ENCODE measurements around the gene ARAP2. TPM values are rescaled to one million over a fixed set of nuclear protein-coding genes. Genes with fewer than 3 reads are reported as not detected.

The ARAP2 gene
- total RNA-seq, 4 donors from 2014 or later = 7.5 to 21.0 (median 7.9) TPM

- H3K4me3 ChIP-seq = no peak overlapping the region
- no peaks in the 10 kb centered on the region for H3K36me3 ChIP-seq
- H3K4me1 ChIP-seq = no peaks in the 10 kb centered on the region
- TF ChIP-seq POLR2A (IDR thresholded peaks at IDR 0.05; ENCODE audit: low read depth) (no peak), POLR2AphosphoS5 (IDR thresholded peaks at IDR 0.05) (no peak), EP300 (IDR thresholded peaks at IDR 0.05) (no peak), CTCF (IDR thresholded peaks at IDR 0.05) (no peak)
- no peak overlapping the region for H3K27ac ChIP-seq (replicated peaks in 1 of 4)
- intact Hi-C loops (cut with DNase I) = no loop called here
- peaks cover 0 to 5% (median 0%) of the 10 kb centered on the region in 4 donors for H3K27me3 ChIP-seq
- DNase-seq (ENCODE audit: extremely low spot score) = no peak
- no peaks in the 10 kb centered on the region for H3K9me3 ChIP-seq
Measured at GRCh38 chr4:36282503-36283030, 38.3 kb upstream of the ARAP2 start.

- 86% methylated on average over 5 of the region's 5 CpGs for WGBS
- intact Hi-C loops (cut with DNase I) = no loop called here
- H3K36me3 ChIP-seq = no peaks in the 10 kb centered on the region
- H3K9me3 ChIP-seq = no peaks in the 10 kb centered on the region
- H3K27me3 ChIP-seq = peaks cover 0 to 5% (median 0%) of the 10 kb centered on the region in 4 donors
- H3K4me3 ChIP-seq = no peak within 1 kb of the TSS
- no peak for TF ChIP-seq POLR2A (IDR thresholded peaks at IDR 0.05; ENCODE audit: low read depth)
- no peak for TF ChIP-seq CTCF (IDR thresholded peaks at IDR 0.05)
- TF ChIP-seq POLR2AphosphoS5 (IDR thresholded peaks at IDR 0.05) = no peak
- TF ChIP-seq EP300 (IDR thresholded peaks at IDR 0.05) = no peak
- no peaks in the 10 kb centered on the region for H3K4me1 ChIP-seq
- no peak within 1 kb of the TSS for H3K27ac ChIP-seq (replicated peaks in 1 of 4)
- DNase-seq (ENCODE audit: extremely low spot score) = no peak
Measured at GRCh38 chr4:36281384-36282106, 37.2 kb upstream of the ARAP2 start, which contains the start of gene DTHD1. DTHD1 (plus strand) TSS chr4:36281616; CDS start chr4:36281759, 143 bp downstream.

GRCh38 chr4:36280555-36280954 lies 36.2 kb upstream of the ARAP2 start:
- 56% methylated on average over 4 of the region's 4 CpGs for WGBS
- intact Hi-C loops (cut with DNase I) = no loop called here
- H3K36me3 ChIP-seq = no peaks in the 10 kb centered on the region
- no peak overlapping the region for H3K27ac ChIP-seq (replicated peaks in 1 of 4)
- no peaks in the 10 kb centered on the region for H3K4me1 ChIP-seq
- no peak for TF ChIP-seq EP300 (IDR thresholded peaks at IDR 0.05)
- no peak for TF ChIP-seq POLR2AphosphoS5 (IDR thresholded peaks at IDR 0.05)
- no peak for TF ChIP-seq CTCF (IDR thresholded peaks at IDR 0.05)
- no peak for TF ChIP-seq POLR2A (IDR thresholded peaks at IDR 0.05; ENCODE audit: low read depth)
- peaks cover 0 to 5% (median 0%) of the 10 kb centered on the region in 4 donors for H3K27me3 ChIP-seq
- H3K4me3 ChIP-seq = no peak overlapping the region
- H3K9me3 ChIP-seq = no peaks in the 10 kb centered on the region
- DNase-seq (ENCODE audit: extremely low spot score) = no peak

GRCh38 chr4:36278789-36279188 lies 34.5 kb upstream of the ARAP2 start:
- TF ChIP-seq CTCF (IDR thresholded peaks at IDR 0.05) (no peak), POLR2A (IDR thresholded peaks at IDR 0.05; ENCODE audit: low read depth) (no peak), POLR2AphosphoS5 (IDR thresholded peaks at IDR 0.05) (no peak), EP300 (IDR thresholded peaks at IDR 0.05) (no peak)
- Histone ChIP-seq H3K27ac (replicated peaks in 1 of 4) (no peak overlapping the region), H3K4me3 (no peak overlapping the region), H3K36me3 (no peaks in the 10 kb centered on the region), H3K9me3 (no peaks in the 10 kb centered on the region), H3K27me3 (peaks cover 0 to 5% (median 0%) of the 10 kb centered on the region in 4 donors), H3K4me1 (no peaks in the 10 kb centered on the region)
- 65% methylated on average over 2 of the region's 2 CpGs for WGBS
- DNase-seq (ENCODE audit: extremely low spot score) = no peak
- intact Hi-C loops (cut with DNase I) = no loop called here
